SK-N-MC (cell line): ENCODE data around the gene ADCK1.

ENCODE experiments used
- DNase-seq: peaks from one replicate; pipeline ENCODE4 v3.0.0-alpha.2; 2011; ENCODE audit warnings: low read depth, low spot score
- H3K27ac ChIP-seq: fragments of 200-600 bp; sonication (generic); 2 replicates; pipeline ENCODE4 v1.5.1; 2016; ENCODE audit warnings: mixed run types
- H3K36me3 ChIP-seq: fragments of 200-600 bp; sonication (generic); 2 replicates; pipeline ENCODE4 v1.6.1; 2017; ENCODE audit warnings: antibody characterized with exemption, low read length, mixed read lengths; ENCODE audit not compliant: insufficient read depth
- H3K4me3 ChIP-seq: fragments of 200-600 bp; sonication (generic); 2 replicates; pipeline ENCODE4 v1.5.1; 2016
- H3K9ac ChIP-seq: fragments of 200-600 bp; sonication (generic); 2 replicates; pipeline ENCODE4 v1.8.0; 2017; ENCODE audit warnings: mixed run types, mixed read lengths; ENCODE audit not compliant: insufficient read length
- H3K9me3 ChIP-seq: fragments of 200-600 bp; sonication (generic); 2 replicates; pipeline ENCODE4 v1.6.1; 2017; ENCODE audit warnings: low read depth, mild to moderate bottlenecking, antibody characterized with exemption, low read length, moderate library complexity, mixed read lengths
- EZH2 ChIP-seq: fragments of 200-600 bp; sonication (generic); IDR thresholded peaks from one replicate; pipeline ENCODE4 v1.6.1; 2017; ENCODE audit warnings: antibody characterized with exemption
- FOXP2 ChIP-seq: optimal IDR thresholded peaks from 2 replicates; pipeline ENCODE3; 2011; ENCODE audit warnings: mild to moderate bottlenecking, moderate library complexity; ENCODE audit not compliant: insufficient read depth; ENCODE audit errors: extremely low read length, control extremely low read depth
- POLR2AphosphoS5 ChIP-seq: IDR thresholded peaks from 2 replicates; pipeline ENCODE4 v1.6.1; 2012; ENCODE audit warnings: mild to moderate bottlenecking, low read depth, low read length, borderline replicate concordance

The ADCK1 gene

DNA sequence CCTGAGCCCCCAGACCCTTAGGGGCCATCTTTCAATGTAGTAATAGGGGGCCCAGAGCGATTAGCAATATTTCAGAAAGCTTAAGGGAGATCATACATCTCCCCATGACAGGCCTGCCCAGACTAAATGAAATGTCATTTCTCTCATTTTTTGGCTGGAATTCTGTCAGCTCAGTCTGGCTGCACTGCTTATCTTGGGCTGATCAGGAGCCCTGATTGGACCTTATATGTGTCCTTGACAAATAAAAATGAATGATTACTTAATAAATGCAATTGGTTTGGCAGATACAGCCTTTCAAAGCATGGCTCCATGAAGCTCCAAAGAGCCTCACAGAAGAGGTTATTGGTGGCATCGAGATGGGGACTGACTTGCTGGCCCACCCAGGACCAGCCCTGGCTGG lies 121.9 kb downstream of the ADCK1 start:
- Histone ChIP-seq H3K9ac (no peak overlapping the region), H3K4me3 (no peak overlapping the region), H3K36me3 (no peaks in the 10 kb centered on the region), H3K27ac (no peak overlapping the region), H3K9me3 (no peaks in the 10 kb centered on the region)
- TF ChIP-seq EZH2 (no peak), FOXP2 (no peak), POLR2AphosphoS5 (no peak)
- DNase-seq = no peak

DNA sequence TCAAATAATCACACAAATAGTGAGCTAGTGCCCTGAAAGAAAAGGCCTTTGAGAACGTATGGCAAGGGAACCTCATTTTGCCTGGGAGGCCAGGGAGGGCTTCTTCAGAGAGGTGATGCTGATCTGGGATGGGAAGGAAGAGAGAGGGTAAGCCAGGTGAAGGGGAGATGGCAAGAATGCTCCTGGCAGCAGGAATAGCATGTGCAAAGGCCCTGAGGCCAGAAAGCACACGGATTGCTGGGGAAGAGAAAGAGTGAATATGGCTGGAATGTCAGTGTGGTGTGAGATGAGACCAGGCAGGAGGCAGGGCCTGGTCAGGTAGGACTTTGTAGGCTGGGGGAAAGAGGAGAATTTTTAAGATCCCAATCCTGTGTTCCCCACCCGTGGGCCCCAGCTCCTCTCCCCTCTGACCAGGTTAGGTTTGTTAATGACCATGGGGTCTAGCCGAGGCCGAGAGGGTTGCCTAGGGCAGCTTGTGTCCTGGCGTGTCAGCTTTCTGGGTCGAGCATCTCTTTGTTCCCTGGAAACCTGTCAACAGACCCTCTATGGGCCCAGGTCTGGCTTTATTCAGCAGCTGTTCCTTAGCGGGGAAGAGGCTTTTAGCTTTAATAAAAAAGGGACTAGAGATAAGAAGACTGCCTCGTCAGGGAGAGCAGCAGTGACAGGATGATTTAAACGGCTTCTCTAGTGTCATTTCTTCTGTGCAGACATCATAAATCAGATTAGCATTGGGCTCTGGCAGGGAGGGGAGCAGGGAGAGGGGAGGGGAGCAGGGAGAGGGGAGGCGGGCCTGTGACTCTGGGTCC lies 123.4 kb downstream of the ADCK1 start:
- Histone ChIP-seq H3K9me3 (no peaks in the 10 kb centered on the region), H3K4me3 (no peak overlapping the region), H3K27ac (no peak overlapping the region), H3K36me3 (no peaks in the 10 kb centered on the region), H3K9ac (no peak overlapping the region)
- DNase-seq = no peak
- no peak for TF ChIP-seq POLR2AphosphoS5
- TF ChIP-seq EZH2 = no peak
- no peak for TF ChIP-seq FOXP2

- no peak overlapping the region for H3K4me3 ChIP-seq
- no peaks in the 10 kb centered on the region for H3K9me3 ChIP-seq
- no peak for DNase-seq
- H3K27ac ChIP-seq = no peak overlapping the region
- H3K9ac ChIP-seq = no peak overlapping the region
- H3K36me3 ChIP-seq = no peaks in the 10 kb centered on the region
- TF ChIP-seq FOXP2 (no peak), EZH2 (no peak), POLR2AphosphoS5 (no peak)
These were observed 124.4 kb downstream of the ADCK1 start for GRCh38 chr14:77924141-77924948.

DNA sequence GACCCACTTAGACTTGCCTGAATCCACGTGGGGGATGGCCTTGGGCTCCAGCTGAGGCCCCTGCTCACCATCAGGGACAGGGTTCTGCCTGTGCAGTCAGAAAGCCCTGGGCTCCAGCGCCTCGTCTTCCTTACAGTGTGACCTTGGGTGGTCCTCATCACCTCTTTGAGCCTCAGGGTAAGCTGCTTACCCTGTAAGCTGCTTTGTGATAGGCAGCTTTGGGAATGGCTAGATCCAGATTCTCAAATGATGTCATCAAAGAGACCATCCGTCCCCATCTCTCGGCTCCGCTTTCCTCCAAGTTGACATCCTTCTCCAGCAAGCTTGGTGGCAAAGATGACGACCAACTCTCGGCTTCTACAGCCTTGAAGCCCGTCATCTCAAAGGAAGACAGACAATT lies 127.0 kb downstream of the ADCK1 start:
- no peak overlapping the region for H3K4me3 ChIP-seq
- no peaks in the 10 kb centered on the region for H3K36me3 ChIP-seq
- H3K27ac ChIP-seq = no peak overlapping the region
- no peaks in the 10 kb centered on the region for H3K9me3 ChIP-seq
- TF ChIP-seq EZH2 (no peak), FOXP2 (no peak), POLR2AphosphoS5 (no peak)
- no peak overlapping the region for H3K9ac ChIP-seq
- no peak for DNase-seq

- H3K27ac ChIP-seq = no peak overlapping the region
- no peak overlapping the region for H3K4me3 ChIP-seq
- TF ChIP-seq POLR2AphosphoS5 (no peak), EZH2 (no peak), FOXP2 (no peak)
- no peak for DNase-seq
- H3K9ac ChIP-seq = no peak overlapping the region
- no peaks in the 10 kb centered on the region for H3K9me3 ChIP-seq
- no peaks in the 10 kb centered on the region; the same call in 1 of the 2 replicates for H3K36me3 ChIP-seq
These were observed 131.5 kb downstream of the ADCK1 start for GRCh38 chr14:77931441-77931840.

- DNase-seq = no peak
- Histone ChIP-seq H3K9me3 (no peaks in the 10 kb centered on the region), H3K36me3 (no peaks in the 10 kb centered on the region; the same call in 1 of the 2 replicates), H3K9ac (no peak overlapping the region), H3K4me3 (no peak overlapping the region), H3K27ac (no peak overlapping the region)
- TF ChIP-seq FOXP2 (no peak), POLR2AphosphoS5 (no peak), EZH2 (no peak)
These were observed 136.3 kb downstream of the ADCK1 start for GRCh38 chr14:77936138-77936639.

DNA sequence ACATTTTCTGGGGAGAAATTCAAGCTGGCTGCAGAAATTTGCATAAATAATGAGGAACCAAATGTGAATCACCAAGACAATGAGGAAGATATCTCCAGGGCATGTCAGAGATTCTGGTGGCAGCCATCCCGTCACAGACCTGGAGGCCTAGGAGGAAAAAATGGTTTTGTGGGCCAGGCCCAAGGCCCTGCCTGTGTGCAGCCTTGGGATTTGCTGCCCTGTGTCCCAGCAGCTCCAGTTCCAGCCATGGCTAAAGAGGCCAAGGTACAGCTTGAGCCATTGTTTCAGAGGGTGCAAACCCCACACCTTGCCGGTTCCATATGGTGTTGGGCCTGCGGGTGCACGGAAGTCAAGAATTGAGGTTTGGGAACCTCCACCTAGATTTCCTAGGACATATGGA lies 147.5 kb downstream of the ADCK1 start:
- DNase-seq = no peak
- 0 out of 2 replicates have a peak, but pooled peaks cover 2% of the 10 kb centered on the region for H3K9me3 ChIP-seq
- H3K9ac ChIP-seq = no peak overlapping the region
- no peak overlapping the region for H3K27ac ChIP-seq
- no peak overlapping the region for H3K4me3 ChIP-seq
- TF ChIP-seq POLR2AphosphoS5 (no peak), FOXP2 (no peak), EZH2 (no peak)
- H3K36me3 ChIP-seq = no peaks in the 10 kb centered on the region

GRCh38 chr14:77950371-77951063 lies 150.6 kb downstream of the ADCK1 start:
- no peak overlapping the region for H3K9ac ChIP-seq
- 0 out of 2 replicates have a peak, but pooled peaks cover 2% of the 10 kb centered on the region for H3K9me3 ChIP-seq
- H3K36me3 ChIP-seq = no peaks in the 10 kb centered on the region
- H3K4me3 ChIP-seq = no peak overlapping the region
- no peak overlapping the region for H3K27ac ChIP-seq
- no peak for TF ChIP-seq EZH2
- no peak for TF ChIP-seq POLR2AphosphoS5
- no peak for TF ChIP-seq FOXP2
- no peak for DNase-seq
